H1 (cell line): ENCODE results near the gene MIA2. TPM values are rescaled to one million over a fixed set of nuclear protein-coding genes. Genes with fewer than 3 reads are reported as not detected.

ENCODE experiments used
- CTCF ChIA-PET: fragments of 300-600 bp; sonication (Branson Sonifier 250); formaldehyde crosslinking; loops from one replicate; lab custom pipeline; 2021; ENCODE audit not compliant: partially characterized antibody; lab: Charles Lee
- POLR2A ChIA-PET: fragments of 300-600 bp; sonication (Branson Sonifier 250); formaldehyde crosslinking; loops from one replicate; lab custom pipeline; 2021; ENCODE audit warnings: inconsistent platforms; ENCODE audit not compliant: partially characterized antibody; lab: Charles Lee
- DNase-seq, 2 experiments: peaks; one replicate each; pipeline versions ENCODE4 v3.0.0 to v3.0.0-alpha.2; 2010 to 2022; ENCODE audit warnings: low spot score in 2 of 2, low read depth in 1 of 2, mixed read lengths in 1 of 2
- FAIRE-seq: peaks from 2 replicates; lab custom pipeline; 2011; peaks lifted over from hg19 to GRCh38; lab: Jason Lieb, UNC
- H2AFZ ChIP-seq: 2 replicates; pipeline ENCODE4 v1.8.1; 2012; ENCODE audit warnings: low read length, inconsistent platforms
- H2AK5ac ChIP-seq: 2 replicates; pipeline ENCODE4 v1.6.1; 2013; ENCODE audit warnings: low read depth, low read length
- H2BK120ac ChIP-seq: replicated peaks from 2 replicates; pipeline ENCODE3; 2013; ENCODE audit warnings: low read depth, low read length, inconsistent platforms
- H2BK12ac ChIP-seq: 2 replicates; pipeline ENCODE4 v1.6.1; 2013; ENCODE audit warnings: low read depth, low read length
- H2BK15ac ChIP-seq: 2 replicates; pipeline ENCODE4 v1.6.1; 2013; ENCODE audit warnings: low read length
- H2BK20ac ChIP-seq: 2 replicates; pipeline ENCODE4 v1.6.1; 2013; ENCODE audit warnings: low read length
- H2BK5ac ChIP-seq: 2 replicates; pipeline ENCODE4 v1.6.1; 2013; ENCODE audit warnings: low read depth, low read length
- H3K14ac ChIP-seq: 2 replicates; pipeline ENCODE4 v1.6.1; 2013; ENCODE audit warnings: inconsistent platforms; ENCODE audit not compliant: insufficient read length
- H3K18ac ChIP-seq: 2 replicates; pipeline ENCODE4 v1.6.1; 2013; ENCODE audit warnings: low read length; ENCODE audit errors: extremely low read depth
- H3K23ac ChIP-seq: 2 replicates; pipeline ENCODE4 v1.6.1; 2013; ENCODE audit warnings: inconsistent platforms; ENCODE audit not compliant: insufficient read length
- H3K23me2 ChIP-seq: 2 replicates; pipeline ENCODE4 v1.6.1; 2013; ENCODE audit warnings: low read depth, low read length
- H3K27ac ChIP-seq: 2 replicates; pipeline ENCODE4 v1.6.1; 2011; ENCODE audit warnings: low read depth, low read length, inconsistent platforms
- H3K27me3 ChIP-seq, 4 experiments: replicated peaks in 1 of 4; 1 replicate in 1 of 4; 2 replicates in 3 of 4; pipeline versions ENCODE4 v1.6.1 to v1.8.1; 2011 to 2013; ENCODE audit warnings: low read length in 3 of 4, mild to moderate bottlenecking in 3 of 4, inconsistent platforms in 2 of 4, mixed read lengths in 2 of 4, moderate library complexity in 1 of 4; ENCODE audit not compliant: control insufficient read depth in 3 of 4, insufficient read depth in 3 of 4; ENCODE audit errors: extremely low read depth in 1 of 4
- H3K36me3 ChIP-seq, 4 experiments: 2 replicates each; pipeline versions ENCODE4 v1.6.1 to v1.8.1; 2011 to 2013; ENCODE audit warnings: mild to moderate bottlenecking in 4 of 4, low read length in 3 of 4, moderate library complexity in 2 of 4, control low read depth in 1 of 4, inconsistent platforms in 1 of 4; ENCODE audit not compliant: insufficient read depth in 4 of 4, control insufficient read depth in 2 of 4
- H3K4ac ChIP-seq: replicated peaks from 2 replicates; pipeline ENCODE3; 2013; ENCODE audit warnings: low read length, low read depth, mixed read lengths, inconsistent platforms; ENCODE audit not compliant: insufficient read length
- H3K4me1 ChIP-seq, 4 experiments: replicated peaks in 1 of 4; 1 replicate in 1 of 4; 2 replicates in 3 of 4; pipeline versions ENCODE4 v1.6.1 to v1.8.1; 2011 to 2013; ENCODE audit warnings: low read length in 3 of 4, inconsistent platforms in 2 of 4, mixed read lengths in 1 of 4; ENCODE audit not compliant: insufficient read depth in 4 of 4, control insufficient read depth in 3 of 4
- H3K4me2 ChIP-seq, 2 experiments: 2 replicates each; pipeline versions ENCODE4 v1.6.1 to v1.8.1; 2011 to 2013; ENCODE audit warnings: low read depth in 2 of 2, low read length in 2 of 2, control low read depth in 1 of 2, inconsistent platforms in 1 of 2, mild to moderate bottlenecking in 1 of 2; ENCODE audit not compliant: insufficient read depth in 1 of 2
- H3K4me3 ChIP-seq, 4 experiments: fragments of 200-600, 300-600 bp in 1 of 4; sonication (generic), shearing (Covaris generic), sonication (Bioruptor Twin) in 1 of 4; 2 replicates each; pipeline versions ENCODE4 v1.5.1 to v1.8.1; 2011 to 2016; ENCODE audit warnings: low read length in 4 of 4, low read depth in 3 of 4, control low read depth in 2 of 4, inconsistent platforms in 2 of 4, mild to moderate bottlenecking in 2 of 4, mixed read lengths in 1 of 4, moderate library complexity in 1 of 4; ENCODE audit not compliant: insufficient read depth in 2 of 4; ENCODE audit errors: extremely low read depth in 1 of 4
- H3K56ac ChIP-seq: replicated peaks from 2 replicates; pipeline ENCODE3; 2013; ENCODE audit warnings: low read depth, mild to moderate bottlenecking, mixed read lengths, low read length, inconsistent platforms; ENCODE audit not compliant: insufficient read length
- H3K79me1 ChIP-seq: 2 replicates; pipeline ENCODE4 v1.6.1; 2013; ENCODE audit warnings: low read depth, low read length, control low read depth
- H3K79me2 ChIP-seq, 2 experiments: 2 replicates each; pipeline versions ENCODE4 v1.6.1 to v1.8.1; 2012 to 2013; ENCODE audit warnings: low read length in 2 of 2, mild to moderate bottlenecking in 2 of 2, inconsistent platforms in 1 of 2; ENCODE audit not compliant: insufficient read depth in 2 of 2, control insufficient read depth in 1 of 2
- H3K9ac ChIP-seq, 4 experiments: replicated peaks in 1 of 4; 1 replicate in 1 of 4; 2 replicates in 3 of 4; pipeline versions ENCODE4 v1.6.1 to v1.8.1; 2011 to 2013; ENCODE audit warnings: low read depth in 3 of 4, low read length in 3 of 4, control low read depth in 2 of 4, mild to moderate bottlenecking in 2 of 4, moderate library complexity in 2 of 4, inconsistent platforms in 1 of 4; ENCODE audit errors: extremely low read depth in 1 of 4
- H3K9me3 ChIP-seq, 2 experiments: 2 replicates each; pipeline versions ENCODE4 v1.6.1 to v1.8.1; 2012 to 2013; ENCODE audit warnings: mild to moderate bottlenecking in 2 of 2, moderate library complexity in 2 of 2, control low read depth in 1 of 2, inconsistent platforms in 1 of 2, low read depth in 1 of 2, low read length in 1 of 2, mixed read lengths in 1 of 2; ENCODE audit not compliant: insufficient read depth in 2 of 2
- H4K20me1 ChIP-seq, 2 experiments: replicated peaks in 1 of 2; 2 replicates each; pipeline versions ENCODE3 to v1.8.1; 2011 to 2013; ENCODE audit warnings: inconsistent platforms in 2 of 2, low read length in 2 of 2, mild to moderate bottlenecking in 1 of 2; ENCODE audit not compliant: insufficient read depth in 2 of 2, control insufficient read depth in 1 of 2
- H4K5ac ChIP-seq: 2 replicates; pipeline ENCODE4 v1.6.1; 2013; ENCODE audit warnings: low read length, low read depth, mixed read lengths, inconsistent platforms; ENCODE audit not compliant: insufficient read length
- H4K8ac ChIP-seq: 2 replicates; pipeline ENCODE4 v1.8.0; 2013; ENCODE audit warnings: mild to moderate bottlenecking, moderate library complexity, low read length, inconsistent platforms; ENCODE audit not compliant: insufficient read depth; ENCODE audit errors: extremely low read depth
- H4K91ac ChIP-seq: replicated peaks from 2 replicates; pipeline ENCODE3; 2013; ENCODE audit warnings: low read length, mixed read lengths, inconsistent platforms; ENCODE audit not compliant: insufficient read length
- BRCA1 ChIP-seq: IDR thresholded peaks from 2 replicates; pipeline ENCODE4 v1.6.1; 2012; ENCODE audit warnings: low read depth, low read length, improper control_type of control experiment
- CTBP2 ChIP-seq: IDR thresholded peaks from 2 replicates; pipeline ENCODE4 v1.7.0; 2011; ENCODE audit warnings: borderline replicate concordance, mild to moderate bottlenecking, moderate library complexity, mixed read lengths, low read length; ENCODE audit not compliant: insufficient read depth, insufficient read length
- EZH2 ChIP-seq: fragments of 200-600 bp; sonication (generic); IDR thresholded peaks from 2 replicates; pipeline ENCODE4 v1.7.1; 2012; ENCODE audit warnings: low read depth, mild to moderate bottlenecking, moderate library complexity, low read length, inconsistent platforms; ENCODE audit not compliant: severe bottlenecking
- KDM5A ChIP-seq: fragments of 200-600 bp; IDR thresholded peaks from 2 replicates; pipeline ENCODE4 v1.7.1; 2012; ENCODE audit warnings: mild to moderate bottlenecking, low read length, inconsistent platforms, mixed read lengths
- RBBP5 ChIP-seq: IDR thresholded peaks from 2 replicates; pipeline ENCODE4 v1.7.1; 2012; ENCODE audit warnings: low read depth, mild to moderate bottlenecking, inconsistent platforms, low read length, moderate library complexity, borderline replicate concordance
- SP1 ChIP-seq: IDR thresholded peaks from 2 replicates; pipeline ENCODE4 v1.6.1; 2011; ENCODE audit warnings: low read depth, low read length
- WGBS, 2 experiments: shearing (Covaris generic) in 1 of 2; methylation state at CpG; one replicate each; pipeline versions ENCODE4 v1.1.6 to v1.1.7; 2013 to 2015; ENCODE audit warnings: low lambda C conversion rate in 2 of 2, mixed read lengths in 2 of 2, inconsistent platforms in 1 of 2, low coverage in 1 of 2, missing lambda C conversion rate in 1 of 2; ENCODE audit not compliant: insufficient replicate concordance in 2 of 2, insufficient coverage in 1 of 2, insufficient read length in 1 of 2; ENCODE audit errors: extremely low coverage in 1 of 2, missing lambda C conversion rate in 1 of 2; 5-methylcytosine and 5-hydroxymethylcytosine counted together
- polyA plus RNA-seq, 7 experiments: library from polyadenylated mRNA; depleted of rRNA in 3 of 7; stranded (reverse) in 5 of 7; unstranded in 2 of 7; fragments of >200 nt in 5 of 7; fragments of 200-250 nt in 2 of 7; gene quantifications; 1 replicate in 5 of 7; 2 replicates in 1 of 7; 4 replicates in 1 of 7; pipeline versions ENCODE4 v1.2.1 to v1.2.3, GENCODE V29; 2011 to 2013; ENCODE audit warnings: missing spikeins in 2 of 7, mixed read lengths in 2 of 7
- total RNA-seq: library from RNA; stranded (reverse); fragmentation: NEBNext Ultra II Directional; extraction: Animal tissue kit (Norgen Biotek cat#: 25700); gene quantifications from 2 replicates; pipeline ENCODE4 v1.2.1, GENCODE V29; 2021
- TF ChIP-seq, protein P1 (sequence below), 3 experiments: IDR thresholded peaks; 1 replicate in 2 of 3; 2 replicates in 1 of 3; pipeline versions ENCODE4 v1.5.1 to v1.6.1; 2011; ENCODE audit warnings: low read length in 3 of 3, mild to moderate bottlenecking in 3 of 3, inconsistent platforms in 2 of 3, low read depth in 1 of 3, moderate library complexity in 1 of 3; ENCODE audit not compliant: insufficient read depth in 1 of 3; ENCODE audit errors: control extremely low read depth in 1 of 3
- TF ChIP-seq, protein P2 (sequence below): IDR thresholded peaks from 2 replicates; pipeline ENCODE4 v1.6.1; 2011; ENCODE audit warnings: low read depth, mild to moderate bottlenecking, low read length; ENCODE audit not compliant: insufficient read depth
- TF ChIP-seq, protein P3 (sequence below): IDR thresholded peaks from 2 replicates; pipeline ENCODE4 v1.6.1; 2011; ENCODE audit warnings: low read length, improper control_type of control experiment

Gene MIA2
- total and polyA plus RNA-seq, 2 of the 8 experiments (the other 6 are each of a cell fraction or from before 2014, with no cell fraction given): 10.1 to 15.0 TPM

DNA sequence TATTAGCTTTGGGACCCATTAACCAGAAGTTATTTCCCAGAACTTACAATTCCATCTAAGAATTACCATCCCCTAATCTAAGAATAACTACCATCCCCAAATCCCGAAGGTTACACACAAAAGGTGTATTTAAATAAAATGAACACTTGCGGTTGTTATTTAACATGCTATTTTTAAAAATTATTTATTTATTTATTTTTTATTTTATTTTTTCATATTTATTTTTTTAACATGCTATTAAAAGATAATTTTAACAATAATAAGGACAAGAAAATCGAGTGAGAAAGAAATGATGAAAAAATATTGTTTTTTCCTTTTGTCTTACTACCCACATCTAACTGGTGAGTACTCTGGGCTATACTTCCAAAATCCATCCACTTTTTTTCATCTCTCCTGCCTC, 192.2 kb downstream of the MIA2 start:
- Histone ChIP-seq H3K4me3 (no peak overlapping the region), H2BK20ac (no peak overlapping the region), H3K23ac (no peak overlapping the region), H3K27ac (no peak overlapping the region), H2BK5ac (no peak overlapping the region), H2BK15ac (no peak overlapping the region), H2BK12ac (no peak overlapping the region), H3K9me3 (no peaks in the 10 kb centered on the region), H3K9ac (no peak overlapping the region), H3K79me1 (no peaks in the 10 kb centered on the region), H3K4me2 (0 out of 4 replicates have a peak overlapping the region, but pooled peaks of 1 of the 2 experiments have one; percentile 5), H2BK120ac (no peak overlapping the region), H2AFZ (no peak overlapping the region), H3K23me2 (no peaks in the 10 kb centered on the region; the same call in 1 of the 2 replicates), H3K4me1 (peaks cover 0 to 3% (median 0%) of the 10 kb centered on the region in 4 experiments; a peak in 2 of 7 replicates), H3K79me2 (peaks cover 0 to 45% of the 10 kb centered on the region in 2 experiments; a peak in 2 of 4 replicates), H4K20me1 (peaks cover 3 to 12% of the 10 kb centered on the region in 2 experiments), H3K56ac (no peak overlapping the region), H3K18ac (no peak overlapping the region), H4K8ac (no peak overlapping the region), H4K91ac (no peak overlapping the region), H2AK5ac (no peak overlapping the region), H4K5ac (no peak overlapping the region), H3K36me3 (no peaks in the 10 kb centered on the region), H3K14ac (no peak overlapping the region), H3K4ac (no peak overlapping the region), H3K27me3 (no peaks in the 10 kb centered on the region)
- WGBS, 2 experiments: 88% methylated on average over 3 of the region's 3 CpGs; no CpG with 5 or more reads in 1 of the 2 experiments
- FAIRE-seq: no peak
- ChIA-PET CTCF (interaction anchor here (0.7 to 3.8 kb wide), 5 partner anchors 45 to 390 kb away, joined by 3 to 21 read pairs (median 3); no protein-coding TSS in a partner anchor), POLR2A (interaction anchor here (0.7 to 0.9 kb wide), 2 partner anchors 237 to 321 kb away, joined by 3 read pairs; no protein-coding TSS in a partner anchor)
- DNase-seq: no peak
- TF ChIP-seq, protein P1, sequence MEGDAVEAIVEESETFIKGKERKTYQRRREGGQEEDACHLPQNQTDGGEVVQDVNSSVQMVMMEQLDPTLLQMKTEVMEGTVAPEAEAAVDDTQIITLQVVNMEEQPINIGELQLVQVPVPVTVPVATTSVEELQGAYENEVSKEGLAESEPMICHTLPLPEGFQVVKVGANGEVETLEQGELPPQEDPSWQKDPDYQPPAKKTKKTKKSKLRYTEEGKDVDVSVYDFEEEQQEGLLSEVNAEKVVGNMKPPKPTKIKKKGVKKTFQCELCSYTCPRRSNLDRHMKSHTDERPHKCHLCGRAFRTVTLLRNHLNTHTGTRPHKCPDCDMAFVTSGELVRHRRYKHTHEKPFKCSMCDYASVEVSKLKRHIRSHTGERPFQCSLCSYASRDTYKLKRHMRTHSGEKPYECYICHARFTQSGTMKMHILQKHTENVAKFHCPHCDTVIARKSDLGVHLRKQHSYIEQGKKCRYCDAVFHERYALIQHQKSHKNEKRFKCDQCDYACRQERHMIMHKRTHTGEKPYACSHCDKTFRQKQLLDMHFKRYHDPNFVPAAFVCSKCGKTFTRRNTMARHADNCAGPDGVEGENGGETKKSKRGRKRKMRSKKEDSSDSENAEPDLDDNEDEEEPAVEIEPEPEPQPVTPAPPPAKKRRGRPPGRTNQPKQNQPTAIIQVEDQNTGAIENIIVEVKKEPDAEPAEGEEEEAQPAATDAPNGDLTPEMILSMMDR (IDR thresholded peaks at IDR 0.05; ENCODE audit: control extremely low read depth in 1 of 3, insufficient read depth in 1 of 3, low read depth in 1 of 3, low read length in 3 of 3): no peak
- TF ChIP-seq CTBP2: no peak
- TF ChIP-seq RBBP5: no peak
- TF ChIP-seq, protein P2, sequence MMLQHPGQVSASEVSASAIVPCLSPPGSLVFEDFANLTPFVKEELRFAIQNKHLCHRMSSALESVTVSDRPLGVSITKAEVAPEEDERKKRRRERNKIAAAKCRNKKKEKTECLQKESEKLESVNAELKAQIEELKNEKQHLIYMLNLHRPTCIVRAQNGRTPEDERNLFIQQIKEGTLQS: no peak
- no peak for TF ChIP-seq KDM5A
- no peak for TF ChIP-seq EZH2
- TF ChIP-seq, protein P3, sequence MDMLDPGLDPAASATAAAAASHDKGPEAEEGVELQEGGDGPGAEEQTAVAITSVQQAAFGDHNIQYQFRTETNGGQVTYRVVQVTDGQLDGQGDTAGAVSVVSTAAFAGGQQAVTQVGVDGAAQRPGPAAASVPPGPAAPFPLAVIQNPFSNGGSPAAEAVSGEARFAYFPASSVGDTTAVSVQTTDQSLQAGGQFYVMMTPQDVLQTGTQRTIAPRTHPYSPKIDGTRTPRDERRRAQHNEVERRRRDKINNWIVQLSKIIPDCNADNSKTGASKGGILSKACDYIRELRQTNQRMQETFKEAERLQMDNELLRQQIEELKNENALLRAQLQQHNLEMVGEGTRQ: no peak
- TF ChIP-seq SP1: no peak
- TF ChIP-seq BRCA1: no peak
